ENCODE results near the gene UPK3A.
A peak's percentile ranks its signal among the peaks of the same experiment; 100 is the strongest.

Gene UPK3A

DNA sequence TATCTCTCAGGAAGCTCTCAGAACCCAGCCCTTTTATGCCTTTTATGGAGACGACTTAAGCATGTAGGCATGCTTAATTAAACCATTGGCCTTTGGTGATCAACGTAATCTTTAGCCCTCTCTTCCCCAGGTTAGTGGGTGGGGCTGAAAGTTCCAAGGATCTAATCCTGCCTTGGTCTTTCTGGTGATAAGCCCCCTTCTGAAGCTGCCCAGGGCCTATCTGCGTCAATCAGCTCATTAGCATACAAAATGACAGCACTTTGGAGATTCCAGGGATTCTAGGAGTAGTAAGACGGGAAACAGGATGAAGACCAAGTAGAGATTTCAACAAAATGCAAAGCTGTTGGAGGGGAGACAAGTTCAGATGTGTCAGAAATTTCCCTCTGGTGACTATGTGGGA lies 28.1 kb downstream of the UPK3A start:
- no peak overlapping the region for H3K4me3 ChIP-seq (replicated peaks; ENCODE audit: insufficient read depth, low read length)
- no peak for DNase-seq (ENCODE audit: low read depth in 1 of 2, low spot score in 1 of 2)
- no peaks in the 10 kb centered on the region for H3K27me3 ChIP-seq (ENCODE audit: insufficient read depth, poor library complexity, severe bottlenecking)
- H3K27ac ChIP-seq (replicated peaks) = no peak overlapping the region
- TF ChIP-seq CTCF (IDR thresholded peaks at IDR 0.05; ENCODE audit: insufficient read depth, low read length) (no peak), GABPA (IDR thresholded peaks at IDR 0.05; ENCODE audit: low read depth) (no peak), REST (IDR thresholded peaks at IDR 0.05; ENCODE audit: insufficient replicate concordance, low read depth) (no peak), SPI1 (IDR thresholded peaks at IDR 0.05; ENCODE audit: borderline replicate concordance, low read depth) (no peak)

DNA sequence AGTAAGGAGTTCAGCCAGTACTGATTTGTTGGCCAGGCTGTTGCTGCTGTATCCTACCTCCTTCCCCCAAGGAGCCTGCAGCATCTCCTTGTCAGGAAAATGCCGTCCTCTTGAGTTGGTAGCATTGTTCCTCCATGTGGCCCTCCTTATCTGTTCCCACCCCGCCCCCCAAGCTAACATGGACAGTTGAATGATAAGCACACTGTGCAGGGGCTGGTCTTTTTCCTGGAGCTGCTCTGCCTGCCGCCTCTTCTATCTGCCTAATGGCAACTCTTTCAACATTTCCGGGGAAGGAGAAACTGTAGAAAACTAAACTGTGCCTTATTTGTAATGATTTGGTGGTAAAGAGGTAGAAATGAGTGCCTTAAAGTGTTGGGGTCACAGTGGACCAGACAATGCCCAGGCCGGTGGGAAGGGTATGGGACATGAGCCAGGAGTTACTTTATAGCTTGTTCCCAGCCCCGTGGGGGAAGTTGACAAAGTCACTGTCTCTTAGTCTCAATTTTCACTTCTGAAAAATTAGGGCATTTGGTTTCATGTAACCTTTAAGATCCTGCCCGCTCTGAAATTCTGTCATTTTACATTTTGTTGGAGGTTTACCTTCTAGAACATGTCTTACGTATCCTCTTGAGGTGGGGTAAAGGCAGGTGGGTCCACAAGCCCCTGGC lies 29.4 kb downstream of the UPK3A start:
- TF ChIP-seq REST (IDR thresholded peaks at IDR 0.05; ENCODE audit: insufficient replicate concordance, low read depth) (no peak), SPI1 (IDR thresholded peaks at IDR 0.05; ENCODE audit: borderline replicate concordance, low read depth) (no peak), CTCF (IDR thresholded peaks at IDR 0.05; ENCODE audit: insufficient read depth, low read length) (no peak), GABPA (IDR thresholded peaks at IDR 0.05; ENCODE audit: low read depth) (no peak), POLR2AphosphoS5 (IDR thresholded peaks at IDR 0.05; ENCODE audit: low read depth) (no peak)
- Histone ChIP-seq H3K27ac (replicated peaks) (peak overlapping the region; percentile 42), H3K4me3 (replicated peaks; ENCODE audit: insufficient read depth, low read length) (no peak overlapping the region), H3K27me3 (ENCODE audit: insufficient read depth, poor library complexity, severe bottlenecking) (no peaks in the 10 kb centered on the region)
- DNase-seq (ENCODE audit: low read depth in 1 of 2, low spot score in 1 of 2) = peak in 1 of 2 experiments; percentile 39

DNA sequence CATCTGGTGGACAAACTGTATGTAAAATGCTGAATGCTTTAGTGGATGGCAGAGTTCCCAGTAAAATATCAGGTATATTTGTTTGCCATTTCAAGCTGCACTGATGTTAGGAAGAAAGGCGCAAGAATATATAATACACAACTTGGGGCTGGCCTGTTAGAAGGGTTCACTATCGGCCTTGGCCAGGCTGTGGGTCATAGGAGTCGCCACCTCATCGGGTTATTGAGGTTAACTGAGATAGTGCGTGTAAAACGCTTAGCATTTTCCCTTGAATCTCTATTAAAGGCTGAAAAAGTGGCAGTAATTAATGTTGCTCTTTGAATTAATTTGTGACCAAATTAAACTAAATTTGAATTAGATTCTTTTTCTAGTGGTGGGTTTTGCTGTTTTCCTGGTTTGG lies 30.0 kb downstream of the UPK3A start:
- no peak overlapping the region for H3K4me3 ChIP-seq (replicated peaks; ENCODE audit: insufficient read depth, low read length)

More for the DNA sequence above, 30.0 kb downstream of the UPK3A start:
- peak overlapping the region; percentile 42 for H3K27ac ChIP-seq (replicated peaks)
- DNase-seq (ENCODE audit: low read depth in 1 of 2, low spot score in 1 of 2) = no peak
- no peaks in the 10 kb centered on the region for H3K27me3 ChIP-seq (ENCODE audit: insufficient read depth, poor library complexity, severe bottlenecking)
- no peak for TF ChIP-seq CTCF (IDR thresholded peaks at IDR 0.05; ENCODE audit: insufficient read depth, low read length)
- TF ChIP-seq GABPA (IDR thresholded peaks at IDR 0.05; ENCODE audit: low read depth) = no peak
- TF ChIP-seq POLR2AphosphoS5 (IDR thresholded peaks at IDR 0.05; ENCODE audit: low read depth) = no peak
- no peak for TF ChIP-seq REST (IDR thresholded peaks at IDR 0.05; ENCODE audit: insufficient replicate concordance, low read depth)
- TF ChIP-seq SPI1 (IDR thresholded peaks at IDR 0.05; ENCODE audit: borderline replicate concordance, low read depth) = no peak
